Gastroesophageal sphincter (tissue), 4 donors: ENCODE results near the gene MFSD6L. TPM values are rescaled to one million over a fixed set of nuclear protein-coding genes. Genes with fewer than 3 reads are reported as not detected.

ENCODE experiments used
- ATAC-seq: fragments of 150-250 bp; one replicate; pipeline ENCODE4 v1.9.1; 2016; ENCODE audit warnings: mild to moderate bottlenecking, moderate library complexity
- H3K27ac ChIP-seq, 4 donors: fragments of 200-600 bp; sonication (generic) in 3 of 4; 1 replicate in 3 of 4; 2 replicates in 1 of 4; pipeline ENCODE4 v1.5.1; 2016 to 2019
- H3K27me3 ChIP-seq: fragments of 200-600 bp; sonication (generic); one replicate; pipeline ENCODE4 v1.5.1; 2019
- H3K36me3 ChIP-seq, 2 donors: fragments of 200-600 bp; sonication (generic); one replicate each; pipeline ENCODE4 v1.5.1; 2019; ENCODE audit warnings: control low read depth in 1 of 2
- H3K4me1 ChIP-seq, 3 donors: fragments of 200-600 bp; sonication (generic); 1 replicate in 2 of 3; 2 replicates in 1 of 3; pipeline ENCODE4 v1.5.1; 2016 to 2019; ENCODE audit warnings: control low read depth in 2 of 3
- H3K4me3 ChIP-seq, 2 donors: fragments of 200-600 bp; sonication (generic); one replicate each; pipeline ENCODE4 v1.5.1; 2019; ENCODE audit warnings: mild to moderate bottlenecking in 1 of 2, moderate library complexity in 1 of 2
- H3K9me3 ChIP-seq, 3 donors: fragments of 200-600 bp; sonication (generic); one replicate each; pipeline ENCODE4 v1.5.1; 2017 to 2019; ENCODE audit warnings: control low read depth in 2 of 3
- CTCF ChIP-seq, 4 experiments: fragments of 200-600 bp in 2 of 4; fragments of 450-650 bp in 2 of 4; sonication (generic) in 1 of 4; IDR thresholded peaks; one replicate each; pipeline ENCODE4 v1.5.1; 2017 to 2019; ENCODE audit warnings: antibody characterized with exemption in 4 of 4, mild to moderate bottlenecking in 2 of 4, moderate library complexity in 2 of 4
- EP300 ChIP-seq: sonication (generic); formaldehyde crosslinking; IDR thresholded peaks from one replicate; pipeline ENCODE4 v1.6.1; 2017; ENCODE audit warnings: antibody characterized with exemption, mild to moderate bottlenecking
- POLR2A ChIP-seq, 2 donors: fragments of 450-650 bp; IDR thresholded peaks; one replicate each; pipeline ENCODE4 v1.6.1; 2017; ENCODE audit warnings: antibody characterized with exemption in 2 of 2, mild to moderate bottlenecking in 2 of 2, moderate library complexity in 1 of 2
- POLR2AphosphoS5 ChIP-seq: sonication (generic); formaldehyde crosslinking; IDR thresholded peaks from one replicate; pipeline ENCODE4 v1.6.1; 2017; ENCODE audit warnings: antibody characterized with exemption
- WGBS, 2 donors: methylation state at CpG; one replicate each; pipeline ENCODE4 v1.1.5; 2018; ENCODE audit warnings: low coverage in 1 of 2; 5-methylcytosine and 5-hydroxymethylcytosine counted together
- total RNA-seq, 4 donors: library from RNA; depleted of rRNA; stranded (reverse); fragments of >200 nt; gene quantifications; one replicate each; pipeline ENCODE4 v1.1.0, GENCODE V29; 2016

MFSD6L gene
- total RNA-seq, 4 donors from 2014 or later: 0.12 TPM; not detected in 3

- Histone ChIP-seq H3K27me3 (no peaks in the 10 kb centered on the region), H3K36me3 (no peaks in the 10 kb centered on the region), H3K4me1 (no peaks in the 10 kb centered on the region), H3K27ac (no peak overlapping the region), H3K4me3 (no peak overlapping the region), H3K9me3 (peaks cover 0 to 10% (median 0%) of the 10 kb centered on the region in 3 donors)
- TF ChIP-seq CTCF (IDR thresholded peaks at IDR 0.05) (no peak), EP300 (no peak), POLR2AphosphoS5 (no peak), POLR2A (IDR thresholded peaks at IDR 0.05) (no peak)
- 44 to 100% methylated on average over 1 to 8 of the region's 10 CpGs for WGBS, 2 donors
- ATAC-seq: no peak
Measured at GRCh38 chr17:8789743-8790142, 9.4 kb downstream of the MFSD6L start.

- Histone ChIP-seq H3K9me3 (peaks cover 0 to 10% (median 0%) of the 10 kb centered on the region in 3 donors), H3K36me3 (no peaks in the 10 kb centered on the region), H3K27me3 (no peaks in the 10 kb centered on the region), H3K4me1 (no peaks in the 10 kb centered on the region), H3K4me3 (no peak overlapping the region), H3K27ac (no peak overlapping the region)
- 85 to 100% methylated on average over 2 of the region's 2 CpGs for WGBS, 2 donors
- TF ChIP-seq POLR2A (IDR thresholded peaks at IDR 0.05) (no peak), POLR2AphosphoS5 (no peak), CTCF (IDR thresholded peaks at IDR 0.05) (no peak), EP300 (no peak)
- no peak for ATAC-seq
Measured at GRCh38 chr17:8788998-8789397, 10.2 kb downstream of the MFSD6L start.

- TF ChIP-seq POLR2AphosphoS5 (no peak), CTCF (IDR thresholded peaks at IDR 0.05) (peak; percentile 54 to 80 (median 64))
- no peaks in the 10 kb centered on the region for H3K36me3 ChIP-seq
- H3K4me3 ChIP-seq: no peak overlapping the region
- 22% methylated on average over 5 of the region's 19 CpGs; no CpG with 5 or more reads in 1 of the 2 donors for WGBS, 2 donors
- H3K27me3 ChIP-seq: no peaks in the 10 kb centered on the region
- no peaks in the 10 kb centered on the region for H3K4me1 ChIP-seq
- H3K9me3 ChIP-seq: no peaks in the 10 kb centered on the region
- H3K27ac ChIP-seq: no peak overlapping the region
- ATAC-seq: peak; percentile 79
Measured at GRCh38 chr17:8785547-8786413, 13.4 kb downstream of the MFSD6L start.

GRCh38 chr17:8782176-8782575, 17.0 kb downstream of the MFSD6L start:
- no peak for ATAC-seq
- Histone ChIP-seq H3K27ac (no peak overlapping the region), H3K9me3 (no peaks in the 10 kb centered on the region), H3K4me1 (no peaks in the 10 kb centered on the region), H3K4me3 (no peak overlapping the region), H3K36me3 (no peaks in the 10 kb centered on the region), H3K27me3 (no peaks in the 10 kb centered on the region)
- TF ChIP-seq POLR2A (IDR thresholded peaks at IDR 0.05): no peak
- no peak for TF ChIP-seq EP300
- TF ChIP-seq CTCF (IDR thresholded peaks at IDR 0.05): no peak
- TF ChIP-seq POLR2AphosphoS5: no peak
- WGBS, 2 donors: 100% methylated on average over 1 of the region's 1 CpG

GRCh38 chr17:8781776-8782175, 17.4 kb downstream of the MFSD6L start:
- H3K4me1 ChIP-seq: no peaks in the 10 kb centered on the region
- WGBS, 2 donors: 79 to 100% methylated on average over 4 of the region's 4 CpGs
- H3K36me3 ChIP-seq: no peaks in the 10 kb centered on the region
- TF ChIP-seq POLR2A (IDR thresholded peaks at IDR 0.05) (no peak), CTCF (IDR thresholded peaks at IDR 0.05) (no peak), EP300 (no peak), POLR2AphosphoS5 (no peak)
- no peak overlapping the region for H3K27ac ChIP-seq
- no peaks in the 10 kb centered on the region for H3K9me3 ChIP-seq
- no peak for ATAC-seq
- no peaks in the 10 kb centered on the region for H3K27me3 ChIP-seq
- no peak overlapping the region for H3K4me3 ChIP-seq
